Astrocyte (in vitro differentiated cells and primary cell): ENCODE data around the gene NPPA. TPM values are rescaled to one million over a fixed set of nuclear protein-coding genes. Genes with fewer than 3 reads are reported as not detected.

ENCODE experiments used
- DNase-seq: peaks from one replicate; pipeline ENCODE4 v3.0.0-alpha.2; 2010; ENCODE audit warnings: low read depth
- FAIRE-seq: peaks from 2 replicates; lab custom pipeline; 2011; peaks lifted over from hg19 to GRCh38; lab: Jason Lieb, UNC
- H2AFZ ChIP-seq: 2 replicates; pipeline ENCODE4 v1.6.0; 2012; ENCODE audit warnings: low read depth, low read length, inconsistent platforms
- H3K27ac ChIP-seq: 2 replicates; pipeline ENCODE4 v1.5.1; 2011; ENCODE audit warnings: low read depth, low read length, inconsistent platforms
- H3K27me3 ChIP-seq: 2 replicates; pipeline ENCODE4 v1.6.0; 2011; ENCODE audit warnings: low read length, inconsistent platforms; ENCODE audit not compliant: insufficient read depth
- H3K36me3 ChIP-seq: 2 replicates; pipeline ENCODE4 v1.5.1; 2011; ENCODE audit warnings: low read length, inconsistent platforms; ENCODE audit not compliant: insufficient read depth
- H3K4me1 ChIP-seq: 2 replicates; pipeline ENCODE4 v1.5.1; 2011; ENCODE audit warnings: low read length, inconsistent platforms; ENCODE audit not compliant: insufficient read depth
- H3K4me2 ChIP-seq: 2 replicates; pipeline ENCODE4 v1.6.0; 2012; ENCODE audit warnings: low read length, inconsistent platforms
- H3K4me3 ChIP-seq: 2 replicates; pipeline ENCODE4 v1.5.1; 2011; ENCODE audit warnings: low read depth, mild to moderate bottlenecking, low read length, inconsistent platforms; ENCODE audit not compliant: insufficient read depth
- H3K79me2 ChIP-seq: 2 replicates; pipeline ENCODE4 v1.6.0; 2012; ENCODE audit warnings: mild to moderate bottlenecking, low read length, inconsistent platforms; ENCODE audit not compliant: insufficient read depth
- H3K9ac ChIP-seq: 2 replicates; pipeline ENCODE4 v1.6.0; 2012; ENCODE audit warnings: mild to moderate bottlenecking, low read length, inconsistent platforms
- H3K9me3 ChIP-seq: 2 replicates; pipeline ENCODE4 v1.5.1; 2012; ENCODE audit warnings: low read depth, mild to moderate bottlenecking, low read length, inconsistent platforms; ENCODE audit not compliant: insufficient read depth
- H4K20me1 ChIP-seq: 2 replicates; pipeline ENCODE4 v1.6.0; 2012; ENCODE audit warnings: low read length, inconsistent platforms; ENCODE audit not compliant: insufficient read depth
- H3K27ac Mint-ChIP-seq: one replicate; pipeline ENCODE4 v1.8.0; 2021; ENCODE audit warnings: mild to moderate bottlenecking, mixed read lengths; ENCODE audit not compliant: unreplicated experiment
- H3K27me3 Mint-ChIP-seq: one replicate; pipeline ENCODE4 v1.8.0; 2021; ENCODE audit warnings: low read depth, mixed read lengths; ENCODE audit not compliant: unreplicated experiment
- H3K36me3 Mint-ChIP-seq: one replicate; pipeline ENCODE4 v1.8.0; 2021; ENCODE audit warnings: low read depth, mixed read lengths; ENCODE audit not compliant: unreplicated experiment
- H3K4me1 Mint-ChIP-seq: one replicate; pipeline ENCODE4 v1.8.0; 2021; ENCODE audit warnings: low read depth, mixed read lengths; ENCODE audit not compliant: unreplicated experiment
- H3K4me3 Mint-ChIP-seq: one replicate; pipeline ENCODE4 v1.8.0; 2021; ENCODE audit warnings: mild to moderate bottlenecking, moderate library complexity, mixed read lengths; ENCODE audit not compliant: unreplicated experiment
- H3K9me3 Mint-ChIP-seq: one replicate; pipeline ENCODE4 v1.8.0; 2021; ENCODE audit warnings: mild to moderate bottlenecking, mixed read lengths; ENCODE audit not compliant: unreplicated experiment
- CTCF ChIP-seq: IDR thresholded peaks from 2 replicates; pipeline ENCODE4 v1.5.1; 2011; ENCODE audit warnings: low read depth, mild to moderate bottlenecking, inconsistent platforms, low read length, moderate library complexity; ENCODE audit not compliant: insufficient read depth
- EZH2 ChIP-seq: IDR thresholded peaks from 2 replicates; pipeline ENCODE4 v1.6.1; 2012; ENCODE audit warnings: mild to moderate bottlenecking, low read length, inconsistent platforms; ENCODE audit not compliant: insufficient read depth
- total RNA-seq: library from RNA; stranded (reverse); gene quantifications from 2 replicates; pipeline ENCODE4 v1.2.1, GENCODE V29; 2021

Gene NPPA
- total RNA-seq, 1 donor from 2014 or later: not detected

GRCh38 chr1:11817192-11817591 lies 30.4 kb downstream of the NPPA start:
- TF ChIP-seq CTCF: no peak
- no peak for TF ChIP-seq EZH2
- peaks cover 11% of the 10 kb centered on the region for H3K36me3 Mint-ChIP-seq

GRCh38 chr1:11813021-11813420 lies 34.6 kb downstream of the NPPA start:
- no peak overlapping the region for H2AFZ ChIP-seq
- H3K36me3 Mint-ChIP-seq: peaks cover 13% of the 10 kb centered on the region

More at GRCh38 chr1:11817192-11817591, 30.4 kb downstream of the NPPA start:
- peaks cover 8% of the 10 kb centered on the region for H3K79me2 ChIP-seq
- Mint-ChIP-seq H3K27ac (no peak overlapping the region), H3K27me3 (no peaks in the 10 kb centered on the region), H3K9me3 (no peaks in the 10 kb centered on the region), H3K4me3 (no peak overlapping the region), H3K4me1 (peaks cover 10% of the 10 kb centered on the region)
- no peaks in the 10 kb centered on the region for H3K27me3 ChIP-seq
- no peak overlapping the region for H3K9ac ChIP-seq
- FAIRE-seq: no peak
- no peak overlapping the region for H3K4me3 ChIP-seq
- H3K4me1 ChIP-seq: peaks cover 6% of the 10 kb centered on the region
- H3K9me3 ChIP-seq: no peaks in the 10 kb centered on the region
- no peak overlapping the region for H3K4me2 ChIP-seq
- DNase-seq: no peak
- H4K20me1 ChIP-seq: peaks cover 32% of the 10 kb centered on the region
- no peak overlapping the region for H3K27ac ChIP-seq
- H3K36me3 ChIP-seq: peaks cover 48% of the 10 kb centered on the region
- H2AFZ ChIP-seq: no peak overlapping the region

More at GRCh38 chr1:11813021-11813420, 34.6 kb downstream of the NPPA start:
- Histone ChIP-seq H3K27ac (no peak overlapping the region), H3K79me2 (peaks cover 42% of the 10 kb centered on the region), H3K9ac (no peak overlapping the region), H3K27me3 (no peaks in the 10 kb centered on the region), H3K9me3 (no peaks in the 10 kb centered on the region), H4K20me1 (peaks cover 58% of the 10 kb centered on the region), H3K4me3 (no peak overlapping the region), H3K4me2 (no peak overlapping the region), H3K4me1 (no peaks in the 10 kb centered on the region), H3K36me3 (peaks cover 36% of the 10 kb centered on the region)
- H3K27me3 Mint-ChIP-seq: no peaks in the 10 kb centered on the region
- TF ChIP-seq CTCF (no peak), EZH2 (no peak)
- no peak overlapping the region for H3K27ac Mint-ChIP-seq
- FAIRE-seq (no peak), DNase-seq (no peak)
- peaks cover 7% of the 10 kb centered on the region for H3K4me1 Mint-ChIP-seq
- no peak overlapping the region for H3K4me3 Mint-ChIP-seq
- no peaks in the 10 kb centered on the region for H3K9me3 Mint-ChIP-seq
